WERI-Rb-1 (cell line): ENCODE measurements around the gene ANKRD40CL.
A peak's percentile ranks its signal among the peaks of the same experiment; 100 is the strongest.

ENCODE experiments used
- DNase-seq: peaks from one replicate; pipeline ENCODE4 v3.0.0-alpha.2; 2020
- H3K27ac ChIP-seq: fragments of 250-450 bp; sonication (Bioruptor Pico); 2 replicates; pipeline ENCODE4 v1.5.1; 2020; ENCODE audit warnings: mild to moderate bottlenecking, moderate library complexity
- H3K27me3 ChIP-seq: fragments of 250-450 bp; sonication (Bioruptor Pico); 2 replicates; pipeline ENCODE4 v1.5.1; 2021; ENCODE audit warnings: mild to moderate bottlenecking, low read depth, moderate library complexity; ENCODE audit not compliant: insufficient read depth, severe bottlenecking
- H3K36me3 ChIP-seq: fragments of 250-450 bp; sonication (Bioruptor Pico); 2 replicates; pipeline ENCODE4 v1.5.1; 2020; ENCODE audit warnings: mild to moderate bottlenecking, moderate library complexity
- H3K4me3 ChIP-seq: 2 replicates; pipeline ENCODE4 v1.5.1; 2011; ENCODE audit warnings: low read depth, mild to moderate bottlenecking, control low read depth, low read length
- H3K9me3 ChIP-seq: fragments of 250-450 bp; sonication (Bioruptor Pico); 2 replicates; pipeline ENCODE4 v1.5.1; 2021; ENCODE audit warnings: mild to moderate bottlenecking, moderate library complexity; ENCODE audit not compliant: severe bottlenecking
- CTCF ChIP-seq: IDR thresholded peaks from 2 replicates; pipeline ENCODE4 v1.5.1; 2011; ENCODE audit warnings: low read depth, mild to moderate bottlenecking, control low read depth, inconsistent platforms, low read length

Gene ANKRD40CL

GRCh38 chr17:50802609-50803571, 35.6 kb upstream of the ANKRD40CL start:
- H3K4me3 ChIP-seq: no peak overlapping the region
- no peaks in the 10 kb centered on the region for H3K27me3 ChIP-seq
- no peaks in the 10 kb centered on the region for H3K9me3 ChIP-seq
- H3K27ac ChIP-seq: peak overlapping the region; percentile 95
- no peak for TF ChIP-seq CTCF
- no peaks in the 10 kb centered on the region for H3K36me3 ChIP-seq
- DNase-seq: no peak

GRCh38 chr17:50800196-50800700, 32.9 kb upstream of the ANKRD40CL start:
- no peaks in the 10 kb centered on the region for H3K27me3 ChIP-seq
- H3K4me3 ChIP-seq: no peak overlapping the region
- H3K36me3 ChIP-seq: no peaks in the 10 kb centered on the region
- H3K9me3 ChIP-seq: no peaks in the 10 kb centered on the region
- H3K27ac ChIP-seq: peak overlapping the region; percentile 95
- no peak for TF ChIP-seq CTCF
- DNase-seq: peak; percentile 93

GRCh38 chr17:50799582-50799981, 32.3 kb upstream of the ANKRD40CL start:
- H3K36me3 ChIP-seq: no peaks in the 10 kb centered on the region
- no peaks in the 10 kb centered on the region for H3K9me3 ChIP-seq
- no peaks in the 10 kb centered on the region for H3K27me3 ChIP-seq
- peak; percentile 87 for DNase-seq
- no peak overlapping the region for H3K4me3 ChIP-seq
- peak overlapping the region; percentile 95 for H3K27ac ChIP-seq
- no peak for TF ChIP-seq CTCF

GRCh38 chr17:50798424-50799288, 31.3 kb upstream of the ANKRD40CL start:
- peak; percentile 81 for DNase-seq
- Histone ChIP-seq H3K27ac (peak overlapping the region; percentile 95), H3K36me3 (no peaks in the 10 kb centered on the region), H3K9me3 (no peaks in the 10 kb centered on the region), H3K4me3 (no peak overlapping the region), H3K27me3 (no peaks in the 10 kb centered on the region)
- no peak for TF ChIP-seq CTCF

GRCh38 chr17:50797135-50797810, 30.0 kb upstream of the ANKRD40CL start:
- no peak for TF ChIP-seq CTCF
- H3K27ac ChIP-seq: peak overlapping the region; percentile 95
- no peaks in the 10 kb centered on the region for H3K36me3 ChIP-seq
- no peaks in the 10 kb centered on the region for H3K27me3 ChIP-seq
- DNase-seq: no peak
- H3K4me3 ChIP-seq: no peak overlapping the region
- no peaks in the 10 kb centered on the region for H3K9me3 ChIP-seq
